Thyroid gland (tissue), 4 donors: ENCODE measurements around the gene SOCS1. TPM values are rescaled to one million over a fixed set of nuclear protein-coding genes. Genes with fewer than 3 reads are reported as not detected.

ENCODE experiments used
- DNase-seq, 2 donors: peaks; one replicate each; pipeline ENCODE4 v3.0.0-alpha.2; 2019
- H3K27ac ChIP-seq, 3 donors: fragments of 200-600 bp; sonication (generic); 1 replicate in 2 of 3; 2 replicates in 1 of 3; pipeline ENCODE4 v1.5.1; 2016 to 2019; ENCODE audit warnings: mild to moderate bottlenecking in 1 of 3, moderate library complexity in 1 of 3
- H3K27me3 ChIP-seq: fragments of 200-600 bp; sonication (generic); one replicate; pipeline ENCODE4 v1.5.1; 2019
- H3K36me3 ChIP-seq, 2 donors: fragments of 200-600 bp; sonication (generic); one replicate each; pipeline ENCODE4 v1.5.1; 2016 to 2019
- H3K4me1 ChIP-seq, 2 donors: fragments of 200-600 bp; sonication (generic); one replicate each; pipeline ENCODE4 v1.5.1; 2017 to 2019
- H3K4me3 ChIP-seq, 3 donors: fragments of 200-600 bp; sonication (generic); replicated peaks in 1 of 3; 1 replicate in 2 of 3; 2 replicates in 1 of 3; pipeline ENCODE4 v1.5.1; 2016; ENCODE audit warnings: mild to moderate bottlenecking in 1 of 3
- H3K9me3 ChIP-seq: fragments of 200-600 bp; sonication (generic); one replicate; pipeline ENCODE4 v1.5.1; 2017
- CTCF ChIP-seq, 6 experiments: fragments of 200-600 bp in 3 of 6; fragments of 450-650 bp in 3 of 6; sonication (generic) in 3 of 6; IDR thresholded peaks; one replicate each; pipeline ENCODE4 v1.5.1; 2016 to 2019; ENCODE audit warnings: antibody characterized with exemption in 6 of 6, mild to moderate bottlenecking in 2 of 6, inconsistent platforms in 1 of 6, moderate library complexity in 1 of 6
- POLR2A ChIP-seq, 2 donors: fragments of 450-650 bp; IDR thresholded peaks; one replicate each; pipeline ENCODE4 v1.6.1; 2017; ENCODE audit warnings: antibody characterized with exemption in 2 of 2, mild to moderate bottlenecking in 2 of 2, moderate library complexity in 1 of 2
- WGBS, 2 donors: methylation state at CpG; one replicate each; pipeline ENCODE4 v1.1.5; 2017; 5-methylcytosine and 5-hydroxymethylcytosine counted together
- intact Hi-C: fragments of 100-400 bp; cut with DNase I; formaldehyde crosslinking; loops from one replicate; pipeline ENCODE4 v1.15.1; 2023
- total RNA-seq, 4 donors: library from RNA; depleted of rRNA; stranded (reverse); fragments of >200 nt; gene quantifications; one replicate each; pipeline ENCODE4 v1.2.3, GENCODE V29; 2016

SOCS1 gene
- total RNA-seq, 4 donors from 2014 or later = 2.4 to 11.3 (median 6.2) TPM

GRCh38 chr16:11252482-11252931 lies 3.5 kb downstream of the SOCS1 start:
- no peak for DNase-seq
- H3K9me3 ChIP-seq = no peaks in the 10 kb centered on the region
- H3K27ac ChIP-seq = no peak overlapping the region
- H3K4me1 ChIP-seq = peaks cover 10 to 22% of the 10 kb centered on the region in 2 donors
- no peak for TF ChIP-seq POLR2A (IDR thresholded peaks at IDR 0.05)
- no peaks in the 10 kb centered on the region for H3K36me3 ChIP-seq
- no peak overlapping the region for H3K4me3 ChIP-seq
- intact Hi-C loops = no loop called here
- WGBS, 2 donors = 94 to 97% methylated on average over 8 of the region's 8 CpGs
- no peaks in the 10 kb centered on the region for H3K27me3 ChIP-seq

- no peaks in the 10 kb centered on the region for H3K36me3 ChIP-seq
- no peaks in the 10 kb centered on the region for H3K27me3 ChIP-seq
- no peak overlapping the region for H3K27ac ChIP-seq
- 91 to 93% methylated on average over 18 of the region's 18 CpGs for WGBS, 2 donors
- no peaks in the 10 kb centered on the region for H3K9me3 ChIP-seq
- H3K4me1 ChIP-seq = peaks cover 6 to 15% of the 10 kb centered on the region in 2 donors
- no peak overlapping the region for H3K4me3 ChIP-seq
- no peak for DNase-seq
- TF ChIP-seq POLR2A (IDR thresholded peaks at IDR 0.05) (no peak), CTCF (IDR thresholded peaks at IDR 0.05) (no peak)
- intact Hi-C loops = no loop called here
Observed at GRCh38 chr16:11251525-11252481, 4.2 kb downstream of the SOCS1 start.

GRCh38 chr16:11250786-11251524 lies 5.0 kb downstream of the SOCS1 start:
- no peak for DNase-seq
- Histone ChIP-seq H3K27ac (no peak overlapping the region), H3K9me3 (no peaks in the 10 kb centered on the region), H3K36me3 (no peaks in the 10 kb centered on the region), H3K4me3 (no peak overlapping the region), H3K4me1 (peaks cover 4 to 14% of the 10 kb centered on the region in 2 donors), H3K27me3 (no peaks in the 10 kb centered on the region)
- intact Hi-C loops = no loop called here
- TF ChIP-seq POLR2A (IDR thresholded peaks at IDR 0.05) (no peak), CTCF (IDR thresholded peaks at IDR 0.05) (no peak)
- WGBS, 2 donors = 97% methylated on average over 10 of the region's 10 CpGs

- intact Hi-C loops = no loop called here
- Histone ChIP-seq H3K27ac (no peak overlapping the region), H3K4me3 (no peak overlapping the region), H3K9me3 (no peaks in the 10 kb centered on the region), H3K27me3 (no peaks in the 10 kb centered on the region), H3K36me3 (no peaks in the 10 kb centered on the region), H3K4me1 (peaks cover 4 to 14% of the 10 kb centered on the region in 2 donors)
- DNase-seq = no peak
- 70 to 76% methylated on average over 14 to 16 of the region's 16 CpGs for WGBS, 2 donors
- TF ChIP-seq CTCF (IDR thresholded peaks at IDR 0.05) (no peak), POLR2A (IDR thresholded peaks at IDR 0.05) (no peak)
Observed at GRCh38 chr16:11250091-11250785, 5.8 kb downstream of the SOCS1 start.
